ENCODE data around the gene MRTFA.

DNA sequence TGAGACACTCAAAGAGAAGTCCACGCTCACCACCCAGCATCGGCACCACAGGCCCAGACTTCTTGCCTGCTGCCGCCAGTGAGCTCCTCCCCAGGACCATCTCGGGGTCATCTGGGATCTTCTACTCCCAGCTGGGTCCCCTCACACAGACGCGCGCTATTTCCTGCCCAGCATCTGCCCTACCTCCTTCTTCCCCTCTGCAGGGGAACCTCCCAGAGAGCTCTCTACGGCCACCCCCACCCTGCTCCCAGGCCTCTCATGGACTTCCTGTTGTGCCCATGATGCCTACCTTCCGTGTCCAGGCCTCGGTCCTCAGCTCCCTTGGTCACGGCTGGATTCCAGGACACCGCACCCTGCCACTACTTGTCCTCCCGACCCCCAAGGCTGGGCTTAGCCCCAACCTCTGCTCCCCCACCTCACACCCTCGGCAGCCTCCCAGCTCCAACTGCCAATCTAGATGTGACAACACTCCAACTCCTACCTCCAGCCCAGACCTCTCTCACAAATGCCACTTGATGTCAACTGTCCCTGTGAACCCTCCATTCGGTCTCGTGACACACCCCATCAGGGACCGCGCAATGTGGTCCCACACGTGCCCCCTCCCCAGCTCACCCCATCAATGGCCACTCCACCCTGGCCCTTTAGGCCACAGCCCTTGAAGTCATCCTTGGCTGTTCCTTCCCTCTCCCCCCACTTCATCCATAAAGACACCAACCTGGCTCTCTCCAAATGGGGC, 220.8 kb downstream of the MRTFA start:
- TF ChIP-seq, protein P1, sequence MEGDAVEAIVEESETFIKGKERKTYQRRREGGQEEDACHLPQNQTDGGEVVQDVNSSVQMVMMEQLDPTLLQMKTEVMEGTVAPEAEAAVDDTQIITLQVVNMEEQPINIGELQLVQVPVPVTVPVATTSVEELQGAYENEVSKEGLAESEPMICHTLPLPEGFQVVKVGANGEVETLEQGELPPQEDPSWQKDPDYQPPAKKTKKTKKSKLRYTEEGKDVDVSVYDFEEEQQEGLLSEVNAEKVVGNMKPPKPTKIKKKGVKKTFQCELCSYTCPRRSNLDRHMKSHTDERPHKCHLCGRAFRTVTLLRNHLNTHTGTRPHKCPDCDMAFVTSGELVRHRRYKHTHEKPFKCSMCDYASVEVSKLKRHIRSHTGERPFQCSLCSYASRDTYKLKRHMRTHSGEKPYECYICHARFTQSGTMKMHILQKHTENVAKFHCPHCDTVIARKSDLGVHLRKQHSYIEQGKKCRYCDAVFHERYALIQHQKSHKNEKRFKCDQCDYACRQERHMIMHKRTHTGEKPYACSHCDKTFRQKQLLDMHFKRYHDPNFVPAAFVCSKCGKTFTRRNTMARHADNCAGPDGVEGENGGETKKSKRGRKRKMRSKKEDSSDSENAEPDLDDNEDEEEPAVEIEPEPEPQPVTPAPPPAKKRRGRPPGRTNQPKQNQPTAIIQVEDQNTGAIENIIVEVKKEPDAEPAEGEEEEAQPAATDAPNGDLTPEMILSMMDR (conservative IDR thresholded peaks at IDR 0.05; ENCODE audit: low read length) = no peak
- TF ChIP-seq EZH2phosphoT487 (IDR thresholded peaks at IDR 0.05; ENCODE audit: borderline replicate concordance, low read depth, low read length) = no peak
